ENCODE results near the gene ZNF597. TPM values are rescaled to one million over a fixed set of nuclear protein-coding genes. Genes with fewer than 3 reads are reported as not detected.

ZNF597 gene
- total RNA-seq, 1 experiment from 2014 or later, result 3.5 TPM

DNA sequence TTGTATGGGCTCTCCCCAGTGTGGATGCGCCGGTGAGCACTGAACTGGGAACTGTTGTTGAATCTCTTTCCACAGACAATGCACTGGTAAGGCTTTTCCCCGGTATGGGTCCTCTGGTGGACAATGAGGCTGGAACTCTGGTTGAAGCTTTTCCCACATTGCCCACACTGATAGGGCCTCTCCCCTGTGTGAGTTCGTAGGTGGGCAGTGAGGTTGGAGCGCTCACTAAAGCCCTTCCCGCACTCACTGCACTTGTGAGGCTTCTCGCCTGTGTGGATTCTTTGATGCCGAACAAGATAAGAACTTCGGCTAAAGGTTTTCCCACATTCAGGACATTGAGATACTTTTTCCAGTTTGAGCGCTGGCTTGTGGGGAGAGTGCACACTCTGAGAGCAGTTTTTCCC lies 60.3 kb downstream of the ZNF597 start:
- H3K4ac ChIP-seq (ENCODE audit: low read depth, low read length), result no peak overlapping the region
- no peak overlapping the region for H2BK120ac ChIP-seq (ENCODE audit: low read depth, low read length, poor library complexity, severe bottlenecking)
- no peak overlapping the region for H3K23ac ChIP-seq (ENCODE audit: insufficient read length, low read depth, low read length)
- H4K5ac ChIP-seq (ENCODE audit: insufficient read length, low read depth, low read length), result no peak overlapping the region
- H3K36me3 Mint-ChIP-seq (ENCODE audit: insufficient read depth in 1 of 3, low read depth in 3 of 3), result peaks cover 69 to 84% (median 71%) of the 10 kb centered on the region in 3 experiments
- WGBS (ENCODE audit: extremely low coverage, insufficient read length, low lambda C conversion rate), result no CpG with 5 or more reads among the region's 10 CpGs
- H3K9ac ChIP-seq (ENCODE audit: extremely low read depth, insufficient read length, low read length), result no peak overlapping the region
- no peak overlapping the region for H3K56ac ChIP-seq (ENCODE audit: insufficient read length, low read depth, low read length)
- no peak overlapping the region for H3K27ac Mint-ChIP-seq
- H3K79me2 ChIP-seq (ENCODE audit: insufficient read depth, low read length), result no peaks in the 10 kb centered on the region
- H3K4me1 ChIP-seq (ENCODE audit: insufficient read depth, low read length), result no peaks in the 10 kb centered on the region
- DNase-seq, result no peak
- H3K27me3 Mint-ChIP-seq (ENCODE audit: low read depth), result peaks cover 19% of the 10 kb centered on the region
- H3K4me3 Mint-ChIP-seq, result no peak overlapping the region
- H3K23me2 ChIP-seq (ENCODE audit: insufficient read length, low read depth, low read length, poor library complexity, severe bottlenecking), result no peaks in the 10 kb centered on the region
- H3K27me3 ChIP-seq (ENCODE audit: insufficient read depth, low read length), result no peaks in the 10 kb centered on the region
- no peak overlapping the region for H3K18ac ChIP-seq (ENCODE audit: insufficient read length, low read depth, low read length)
- no peak overlapping the region for H2BK20ac ChIP-seq (ENCODE audit: low read depth, low read length, poor library complexity, severe bottlenecking)
- H3K27ac ChIP-seq (ENCODE audit: insufficient read length, low read depth, low read length), result no peak overlapping the region
- no peak overlapping the region for H2BK5ac ChIP-seq (ENCODE audit: insufficient read length, low read length)
- H4K8ac ChIP-seq (replicated peaks; ENCODE audit: insufficient read length, low read depth, low read length), result no peak overlapping the region
- H2AK5ac ChIP-seq (ENCODE audit: insufficient read length, low read length), result no peak overlapping the region
- H3K14ac ChIP-seq (ENCODE audit: insufficient read depth, low read length), result no peak overlapping the region
- H2BK15ac ChIP-seq (ENCODE audit: low read depth, low read length), result no peak overlapping the region
- no peak overlapping the region for H3T11ph ChIP-seq (ENCODE audit: low read length)
- no peak overlapping the region for H2BK12ac ChIP-seq (ENCODE audit: insufficient read length, low read depth, low read length)
- TF ChIP-seq, protein P1, sequence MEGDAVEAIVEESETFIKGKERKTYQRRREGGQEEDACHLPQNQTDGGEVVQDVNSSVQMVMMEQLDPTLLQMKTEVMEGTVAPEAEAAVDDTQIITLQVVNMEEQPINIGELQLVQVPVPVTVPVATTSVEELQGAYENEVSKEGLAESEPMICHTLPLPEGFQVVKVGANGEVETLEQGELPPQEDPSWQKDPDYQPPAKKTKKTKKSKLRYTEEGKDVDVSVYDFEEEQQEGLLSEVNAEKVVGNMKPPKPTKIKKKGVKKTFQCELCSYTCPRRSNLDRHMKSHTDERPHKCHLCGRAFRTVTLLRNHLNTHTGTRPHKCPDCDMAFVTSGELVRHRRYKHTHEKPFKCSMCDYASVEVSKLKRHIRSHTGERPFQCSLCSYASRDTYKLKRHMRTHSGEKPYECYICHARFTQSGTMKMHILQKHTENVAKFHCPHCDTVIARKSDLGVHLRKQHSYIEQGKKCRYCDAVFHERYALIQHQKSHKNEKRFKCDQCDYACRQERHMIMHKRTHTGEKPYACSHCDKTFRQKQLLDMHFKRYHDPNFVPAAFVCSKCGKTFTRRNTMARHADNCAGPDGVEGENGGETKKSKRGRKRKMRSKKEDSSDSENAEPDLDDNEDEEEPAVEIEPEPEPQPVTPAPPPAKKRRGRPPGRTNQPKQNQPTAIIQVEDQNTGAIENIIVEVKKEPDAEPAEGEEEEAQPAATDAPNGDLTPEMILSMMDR (conservative IDR thresholded peaks at IDR 0.05), result no peak
- peaks cover 89% of the 10 kb centered on the region in 2 experiments for H3K9me3 Mint-ChIP-seq
- H4K91ac ChIP-seq (ENCODE audit: insufficient read length, low read depth, low read length), result no peak overlapping the region
- no peak overlapping the region for H2AFZ ChIP-seq (ENCODE audit: low read length)
- H3K4me2 ChIP-seq (ENCODE audit: insufficient read depth, insufficient read length, low read length), result no peak overlapping the region
- H3K9me3 ChIP-seq (ENCODE audit: control insufficient read depth, low read depth, low read length), result peaks cover 65% of the 10 kb centered on the region
- H3K4me1 Mint-ChIP-seq, result no peaks in the 10 kb centered on the region
- H3K79me1 ChIP-seq (ENCODE audit: insufficient read depth, low read depth, low read length, poor library complexity, severe bottlenecking), result no peaks in the 10 kb centered on the region
- no peaks in the 10 kb centered on the region for H4K20me1 ChIP-seq (ENCODE audit: control insufficient read depth, insufficient read depth, insufficient read length)

Small RNA genes lying within 50 kb of the gene (microRNA-seq; reads per million reads assigned to microRNA genes)
- not detected for gene MIR6126 (ENCODE audit: borderline microRNAs expressed)

Other genes with a start within 250 kb of the ZNF597 start
- 14.8 and 14.9 TPM in 2 replicates for gene ZNF200, start 208.3 kb downstream of the ZNF597 start, total RNA-seq (2021)
- not detected in 2 replicates for gene MEFV, start 186.9 kb downstream of the ZNF597 start, total RNA-seq (2021)
- gene ZNF263, start 160.0 kb downstream of the ZNF597 start, total RNA-seq (2021), result 35.7 and 36.3 TPM in 2 replicates
- gene TIGD7, start 138.1 kb downstream of the ZNF597 start, total RNA-seq (2021), result 4.1 and 4.2 TPM in 2 replicates
- 37.9 and 42.4 TPM in 2 replicates for gene ZNF75A, start 138.0 kb downstream of the ZNF597 start, total RNA-seq (2021)
- not detected in 2 replicates for gene OR2C1, start 87.6 kb downstream of the ZNF597 start, total RNA-seq (2021)
- 18.0 and 20.0 TPM in 2 replicates for gene ZSCAN32, start 42.5 kb downstream of the ZNF597 start, total RNA-seq (2021)
- 10.8 and 11.1 TPM in 2 replicates for gene ZNF174, start 42.3 kb downstream of the ZNF597 start, total RNA-seq (2021)
- gene NAA60, start 176 bp upstream of the ZNF597 start, total RNA-seq (2021), result 49.3 and 50.4 TPM in 2 replicates
- not detected in 2 replicates for gene C16orf90, start 52.0 kb upstream of the ZNF597 start, total RNA-seq (2021)
- gene CLUAP1, start 57.5 kb upstream of the ZNF597 start, total RNA-seq (2021), result 10.6 and 13.4 TPM in 2 replicates
- gene NLRC3, start 133.9 kb upstream of the ZNF597 start, total RNA-seq (2021), result 0.44 TPM in 2 replicates
- 9.9 and 10.0 TPM in 2 replicates for gene SLX4, start 168.1 kb upstream of the ZNF597 start, total RNA-seq (2021)
- gene DNASE1, start 211.2 kb upstream of the ZNF597 start, total RNA-seq (2021), result 10.1 and 10.6 TPM in 2 replicates

All from H9 (cell line).